GM10248 (cell line): ENCODE results near the gene MYO5A.
"Not testable (repeated sequence)": the region's sequence is repeated elsewhere in the genome, so short reads cannot be mapped to it uniquely, and the experiment has no call there.

Experiments
- CTCF ChIA-PET: fragments of 300-600 bp; sonication (Branson Sonifier 250); formaldehyde crosslinking; extraction: SDS; loops from one replicate; lab custom pipeline; 2021; ENCODE audit warnings: antibody characterized with exemption; lab: Yijun Ruan, JAX
- POLR2A ChIA-PET: fragments of 350-650 bp; sonication (Branson Sonifier 250); formaldehyde crosslinking; extraction: SDS; loops from one replicate; lab custom pipeline; 2020; ENCODE audit warnings: antibody characterized with exemption; lab: Yijun Ruan, JAX
- DNase-seq: peaks from one replicate; pipeline ENCODE4 v3.0.0; 2012; ENCODE audit errors: extremely low spot score
- CTCF ChIP-seq: IDR thresholded peaks from 2 replicates; pipeline ENCODE4 v1.5.1; 2012; ENCODE audit warnings: mild to moderate bottlenecking, low read depth; ENCODE audit errors: extremely low read depth, missing control alignments, control extremely low read depth

Gene MYO5A

GRCh38 chr15:52492132-52492531, 36.5 kb downstream of the MYO5A start:
- no peak for TF ChIP-seq CTCF
- ChIA-PET POLR2A (no interaction called here), CTCF (no interaction called here)
- DNase-seq = no peak

GRCh38 chr15:52491472-52491871, 37.2 kb downstream of the MYO5A start:
- ChIA-PET CTCF (no interaction called here), POLR2A (no interaction called here)
- TF ChIP-seq CTCF = no peak
- DNase-seq = no peak

- DNase-seq, POLR2A ChIA-PET: not testable (repeated sequence)
- CTCF ChIA-PET = interaction anchor here (1.2 to 1.3 kb wide), 2 partner anchors 39 to 68 kb away, joined by 3 read pairs; partner anchors contain the start of gene MYO5A
These were observed 39.2 kb downstream of the MYO5A start for GRCh38 chr15:52489430-52489829.

GRCh38 chr15:52488830-52489229, 39.9 kb downstream of the MYO5A start:
- no peak for DNase-seq
- TF ChIP-seq CTCF = no peak
- ChIA-PET POLR2A (no interaction called here), CTCF (interaction anchor here (1.0 to 3.6 kb wide), 4 partner anchors 9 to 67 kb away, joined by 3 to 19 read pairs (median 3); partner anchors contain the start of gene MYO5A)

GRCh38 chr15:52486003-52486996, 42.4 kb downstream of the MYO5A start:
- ChIA-PET POLR2A (no interaction called here), CTCF (interaction anchor here (1.4 to 3.6 kb wide), 4 partner anchors 12 to 45 kb away, joined by 3 to 19 read pairs (median 4); no protein-coding TSS in a partner anchor)
- DNase-seq = no peak
- TF ChIP-seq CTCF = no peak

GRCh38 chr15:52485290-52485689, 43.4 kb downstream of the MYO5A start:
- ChIA-PET POLR2A (no interaction called here), CTCF (interaction anchor here (3.6 kb wide), 1 partner anchor 13 kb away, joined by 19 read pairs; no protein-coding TSS in a partner anchor)
- DNase-seq = no peak
- no peak for TF ChIP-seq CTCF

- ChIA-PET POLR2A (no interaction called here), CTCF (interaction anchor here (0.8 to 2.8 kb wide), 3 partner anchors 10 to 19 kb away, joined by 3 to 12 read pairs (median 3); no protein-coding TSS in a partner anchor)
- no peak for TF ChIP-seq CTCF
- DNase-seq = no peak
These were observed 45.0 kb downstream of the MYO5A start for GRCh38 chr15:52483707-52484106.
